GM13976 (cell line): ENCODE data around the gene TAF13.
"Not testable (repeated sequence)": the region's sequence is repeated elsewhere in the genome, so short reads cannot be mapped to it uniquely, and the experiment has no call there.

Experiments used
- DNase-seq: peaks from one replicate; pipeline ENCODE4 v3.0.0; 2012; ENCODE audit warnings: low spot score
- in situ Hi-C: fragments of 300-500 bp; cut with MboI; formaldehyde crosslinking; loops from one replicate; pipeline ENCODE4 v1.12.0; 2022; ENCODE audit warnings: low sequenced_read_pairs, mixed read lengths, inconsistent platforms; ENCODE audit not compliant: unreplicated experiment
- TF ChIP-seq, protein P1 (sequence below): IDR thresholded peaks from 2 replicates; pipeline ENCODE4 v1.5.1; 2012; ENCODE audit warnings: borderline replicate concordance, mild to moderate bottlenecking; ENCODE audit not compliant: insufficient read depth; ENCODE audit errors: extremely low read depth, missing control alignments, control extremely low read depth

The TAF13 gene

DNA sequence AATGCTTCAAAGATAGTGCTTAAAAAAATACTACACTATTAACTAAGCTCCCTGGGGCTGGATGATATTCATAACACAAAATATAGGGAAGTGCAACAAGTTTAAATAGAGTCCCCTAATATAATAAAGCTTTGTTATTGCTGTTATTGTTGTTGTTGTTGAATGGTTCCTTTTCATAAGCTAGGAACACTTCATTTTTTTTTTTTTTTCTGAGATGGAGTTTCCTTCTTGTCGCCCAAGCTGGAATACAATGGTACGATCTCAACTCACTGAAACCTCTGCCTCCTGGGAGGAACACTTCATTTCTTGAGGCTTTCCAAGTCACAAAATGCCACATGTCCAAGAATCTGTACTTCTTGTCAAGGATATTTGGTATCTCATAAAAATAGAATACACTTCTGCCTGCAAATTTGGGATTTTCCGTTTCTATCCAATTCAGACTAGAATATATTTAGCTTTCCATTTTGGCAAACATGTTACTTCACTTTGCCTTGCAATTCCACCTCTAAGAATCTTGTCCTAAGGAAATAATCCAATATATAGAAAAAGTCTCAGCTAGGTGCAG lies 55.0 kb downstream of the TAF13 start:
- TF ChIP-seq, protein P1, sequence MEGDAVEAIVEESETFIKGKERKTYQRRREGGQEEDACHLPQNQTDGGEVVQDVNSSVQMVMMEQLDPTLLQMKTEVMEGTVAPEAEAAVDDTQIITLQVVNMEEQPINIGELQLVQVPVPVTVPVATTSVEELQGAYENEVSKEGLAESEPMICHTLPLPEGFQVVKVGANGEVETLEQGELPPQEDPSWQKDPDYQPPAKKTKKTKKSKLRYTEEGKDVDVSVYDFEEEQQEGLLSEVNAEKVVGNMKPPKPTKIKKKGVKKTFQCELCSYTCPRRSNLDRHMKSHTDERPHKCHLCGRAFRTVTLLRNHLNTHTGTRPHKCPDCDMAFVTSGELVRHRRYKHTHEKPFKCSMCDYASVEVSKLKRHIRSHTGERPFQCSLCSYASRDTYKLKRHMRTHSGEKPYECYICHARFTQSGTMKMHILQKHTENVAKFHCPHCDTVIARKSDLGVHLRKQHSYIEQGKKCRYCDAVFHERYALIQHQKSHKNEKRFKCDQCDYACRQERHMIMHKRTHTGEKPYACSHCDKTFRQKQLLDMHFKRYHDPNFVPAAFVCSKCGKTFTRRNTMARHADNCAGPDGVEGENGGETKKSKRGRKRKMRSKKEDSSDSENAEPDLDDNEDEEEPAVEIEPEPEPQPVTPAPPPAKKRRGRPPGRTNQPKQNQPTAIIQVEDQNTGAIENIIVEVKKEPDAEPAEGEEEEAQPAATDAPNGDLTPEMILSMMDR = no peak
- DNase-seq = no peak
- in situ Hi-C loops = no loop called here

DNA sequence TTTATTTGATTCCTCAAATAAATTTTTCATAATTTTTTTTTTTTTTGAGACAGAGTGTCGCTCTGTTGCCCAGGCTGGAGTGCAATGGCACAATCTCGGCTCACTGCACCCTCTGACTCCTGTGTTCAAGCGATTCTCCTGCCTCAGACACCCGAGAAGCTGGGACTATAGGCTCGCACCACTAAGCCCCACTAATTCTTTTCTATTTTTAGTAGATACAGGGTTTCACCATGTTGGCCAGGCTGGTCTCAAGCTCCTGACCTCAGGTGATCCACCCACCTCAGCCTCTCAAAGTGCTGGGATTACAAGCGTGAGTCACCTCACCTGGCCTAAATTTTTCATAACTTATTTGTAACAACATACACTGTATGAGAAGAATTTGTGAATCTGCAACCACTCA lies 58.1 kb downstream of the TAF13 start:
- in situ Hi-C loops, DNase-seq: not testable (repeated sequence)

DNA sequence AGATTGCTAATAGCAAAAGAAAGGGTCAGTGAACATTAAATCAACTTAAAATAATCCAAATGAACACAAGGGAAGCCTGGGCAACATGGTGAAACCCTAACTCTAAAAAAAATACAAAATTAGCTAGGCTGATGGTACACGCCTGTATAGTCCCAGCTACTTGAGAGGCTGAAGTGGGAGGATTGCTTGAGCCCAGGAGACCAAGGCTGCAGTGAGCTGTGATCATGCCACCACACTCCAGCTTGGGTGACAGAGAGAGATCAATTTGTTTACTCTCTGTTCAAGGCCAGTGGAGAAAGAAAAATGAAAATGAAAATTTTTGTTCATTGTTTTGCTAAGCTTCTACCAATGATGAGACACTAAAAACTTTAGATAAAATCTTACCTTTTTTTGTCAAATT lies 58.7 kb downstream of the TAF13 start:
- in situ Hi-C loops = no loop called here
- no peak for DNase-seq
- TF ChIP-seq, protein P1 = no peak
